ENCODE measurements around the gene LCE4A.

LCE4A gene

DNA sequence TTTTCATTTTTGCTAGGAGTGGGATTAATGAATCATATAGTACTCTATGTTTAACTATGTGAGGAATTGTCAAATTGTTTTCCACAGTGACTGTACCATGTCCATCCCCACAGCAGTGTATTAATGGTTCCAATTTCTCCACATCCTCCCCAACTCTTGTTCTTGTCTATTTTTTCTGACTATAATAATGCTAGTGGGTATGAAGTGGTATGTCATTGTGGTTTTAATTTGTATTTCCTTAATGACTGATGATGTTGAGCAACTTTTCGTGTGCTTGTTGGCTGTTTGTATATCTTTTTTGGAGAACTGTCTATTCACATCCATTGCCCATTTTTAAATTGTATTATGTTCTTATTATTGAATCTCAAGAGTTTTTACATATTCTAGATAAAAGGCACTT lies 39.9 kb downstream of the LCE4A start:
- DNase-seq = no peak

- DNase-seq = no peak
Measured at GRCh38 chr1:152752225-152752624, 44.3 kb downstream of the LCE4A start.

DNA sequence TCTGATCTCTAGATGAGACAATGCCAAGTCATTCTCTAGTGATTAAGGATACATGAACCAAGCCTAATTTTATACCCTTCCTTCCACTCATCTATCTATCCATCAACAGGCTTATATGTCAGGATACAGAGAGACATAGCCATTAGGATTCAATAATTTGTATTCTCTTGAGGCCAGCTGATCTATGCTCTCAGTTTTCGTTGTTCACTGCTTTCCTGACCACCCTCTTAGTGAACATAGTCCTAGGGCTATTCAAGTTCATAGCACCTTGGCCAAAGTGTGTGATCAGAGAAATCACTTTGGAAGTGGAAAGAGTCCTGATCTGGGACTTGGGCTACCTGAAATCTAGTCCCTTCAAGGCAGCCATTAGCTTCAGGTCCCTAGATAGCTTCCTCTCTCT lies 45.6 kb downstream of the LCE4A start:
- no peak for DNase-seq

DNA sequence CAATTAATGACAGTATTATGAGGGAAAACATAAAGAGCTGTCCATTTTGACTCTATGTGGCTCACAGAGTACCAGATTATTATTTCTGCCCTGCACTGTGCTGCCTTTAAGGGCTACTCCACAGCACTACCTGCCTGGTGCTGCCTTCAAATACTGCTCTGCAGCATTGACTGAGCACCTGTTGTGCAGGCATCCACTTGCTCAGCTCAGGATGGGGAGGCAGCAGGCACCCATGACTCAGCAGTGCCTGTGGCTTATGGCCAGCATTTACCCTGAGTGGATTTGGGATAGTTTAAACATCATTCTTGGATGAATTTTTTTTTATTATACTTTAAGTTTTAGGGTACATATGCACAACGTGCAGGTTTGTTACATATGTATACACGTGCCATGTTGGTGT lies 48.9 kb downstream of the LCE4A start:
- no peak for DNase-seq

- DNase-seq = no peak
Measured at GRCh38 chr1:152757747-152758146, 49.8 kb downstream of the LCE4A start, which contains the start of gene KPRP. KPRP (plus strand) TSS chr1:152758025; CDS start chr1:152759589, 1,564 bp downstream.

DNA sequence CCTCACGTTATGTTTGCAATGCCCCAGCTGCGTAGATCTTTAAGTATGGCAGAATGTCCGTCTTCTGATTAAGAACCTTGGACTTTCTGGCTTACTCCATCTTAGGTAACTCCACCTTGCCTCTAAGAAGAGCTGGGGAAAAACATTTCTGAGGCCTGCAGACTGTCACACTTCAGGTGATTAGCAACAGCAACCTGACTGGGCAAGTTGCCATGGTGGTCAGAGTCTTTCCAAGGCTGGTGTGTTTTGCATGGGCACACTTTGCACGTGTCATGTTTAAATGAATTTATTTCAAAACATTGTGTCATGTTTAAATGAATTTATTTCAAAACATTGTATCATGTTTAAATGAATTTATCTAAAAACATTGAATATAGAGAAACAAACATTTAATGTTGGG lies 50.7 kb downstream of the LCE4A start:
- no peak for DNase-seq

All from CD4-positive, alpha-beta T cell treated with Interleukin-4 for 4 hours (primary cell).